Measurements from ENCODE around the gene EID2B.
A peak's percentile ranks its signal among the peaks of the same experiment; 100 is the strongest.

Gene EID2B

GRCh38 chr19:39515551-39516191 lies 17.0 kb downstream of the EID2B start:
- POLR2A ChIA-PET, result interaction anchor here (0.6 to 1.1 kb wide), 4 partner anchors 18 to 934 kb away, joined by 3 read pairs; partner anchors contain the start of gene RPS16
- H3K4me3 ChIP-seq (ENCODE audit: low read depth, low read length), result peak overlapping the region; percentile 25
- H3K27ac ChIP-seq (ENCODE audit: extremely low read depth, low read depth, low read length), result peak overlapping the region; percentile 16; the same call in 1 of the 2 replicates
- peaks cover 0 to 4% of the 10 kb centered on the region in 2 experiments; a peak in 1 of 3 replicates for H3K36me3 ChIP-seq (ENCODE audit: control insufficient read depth in 2 of 2, insufficient read depth in 1 of 2, low read length in 2 of 2)
- H3K9me3 ChIP-seq (ENCODE audit: control insufficient read depth, insufficient read depth, low read depth, low read length), result no peaks in the 10 kb centered on the region
- TF ChIP-seq ZFHX2 (tag by site-specific recombination; conservative IDR thresholded peaks at IDR 0.05) (0 out of 2 replicates have a peak, but pooled peaks have one; percentile 19), ZNF600 (tag by site-specific recombination; IDR thresholded peaks at IDR 0.05) (peak; percentile 24; the same call in 1 of the 2 replicates), ZNF548 (tag by site-specific recombination; IDR thresholded peaks at IDR 0.05) (no peak), BCL11B (tag by site-specific recombination; IDR thresholded peaks at IDR 0.05; ENCODE audit: low read depth) (no peak), ZBTB49 (tag by site-specific recombination; IDR thresholded peaks at IDR 0.05; ENCODE audit: low read depth) (no peak), IKZF3 (tag by site-specific recombination; IDR thresholded peaks at IDR 0.05) (no peak; the same call in 1 of the 2 replicates), ZNF174 (tag by site-specific recombination; IDR thresholded peaks at IDR 0.05) (no peak), ZNF335 (tag by site-specific recombination; conservative IDR thresholded peaks at IDR 0.05) (peak; percentile 21; the same call in 1 of the 2 replicates), ZNF146 (tag by site-specific recombination; IDR thresholded peaks at IDR 0.05) (no peak), ZNF341 (tag by site-specific recombination; IDR thresholded peaks at IDR 0.05; ENCODE audit: low read depth) (peak; percentile 76), ZFP69B (tag by site-specific recombination; IDR thresholded peaks at IDR 0.05) (no peak), ZNF404 (tag by site-specific recombination; IDR thresholded peaks at IDR 0.05) (no peak), ZNF211 (tag by site-specific recombination; IDR thresholded peaks at IDR 0.05; ENCODE audit: low read depth) (no peak), ZNF510 (tag by site-specific recombination; IDR thresholded peaks at IDR 0.05; ENCODE audit: insufficient replicate concordance) (no peak), ZNF155 (tag by site-specific recombination; IDR thresholded peaks at IDR 0.05) (no peak), ZNF747 (tag by site-specific recombination; IDR thresholded peaks at IDR 0.05) (no peak), ZNF133 (tag by site-specific recombination; IDR thresholded peaks at IDR 0.05) (no peak), REPIN1 (tag by site-specific recombination; IDR thresholded peaks at IDR 0.05; ENCODE audit: low read depth) (0 out of 2 replicates have a peak, but pooled peaks have one; percentile 2)
- TF ChIP-seq, protein P1, sequence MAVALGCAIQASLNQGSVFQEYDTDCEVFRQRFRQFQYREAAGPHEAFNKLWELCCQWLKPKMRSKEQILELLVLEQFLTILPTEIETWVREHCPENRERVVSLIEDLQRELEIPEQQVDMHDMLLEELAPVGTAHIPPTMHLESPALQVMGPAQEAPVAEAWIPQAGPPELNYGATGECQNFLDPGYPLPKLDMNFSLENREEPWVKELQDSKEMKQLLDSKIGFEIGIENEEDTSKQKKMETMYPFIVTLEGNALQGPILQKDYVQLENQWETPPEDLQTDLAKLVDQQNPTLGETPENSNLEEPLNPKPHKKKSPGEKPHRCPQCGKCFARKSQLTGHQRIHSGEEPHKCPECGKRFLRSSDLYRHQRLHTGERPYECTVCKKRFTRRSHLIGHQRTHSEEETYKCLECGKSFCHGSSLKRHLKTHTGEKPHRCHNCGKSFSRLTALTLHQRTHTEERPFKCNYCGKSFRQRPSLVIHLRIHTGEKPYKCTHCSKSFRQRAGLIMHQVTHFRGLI (tag by site-specific recombination; IDR thresholded peaks at IDR 0.05), result no peak
- TF ChIP-seq, protein P2, sequence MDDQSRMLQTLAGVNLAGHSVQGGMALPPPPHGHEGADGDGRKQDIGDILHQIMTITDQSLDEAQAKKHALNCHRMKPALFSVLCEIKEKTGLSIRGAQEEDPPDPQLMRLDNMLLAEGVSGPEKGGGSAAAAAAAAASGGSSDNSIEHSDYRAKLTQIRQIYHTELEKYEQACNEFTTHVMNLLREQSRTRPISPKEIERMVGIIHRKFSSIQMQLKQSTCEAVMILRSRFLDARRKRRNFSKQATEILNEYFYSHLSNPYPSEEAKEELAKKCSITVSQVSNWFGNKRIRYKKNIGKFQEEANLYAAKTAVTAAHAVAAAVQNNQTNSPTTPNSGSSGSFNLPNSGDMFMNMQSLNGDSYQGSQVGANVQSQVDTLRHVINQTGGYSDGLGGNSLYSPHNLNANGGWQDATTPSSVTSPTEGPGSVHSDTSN (CRISPR knock-in tag; IDR thresholded peaks at IDR 0.05), result no peak
- H3K4me1 ChIP-seq (ENCODE audit: control insufficient read depth, insufficient read depth, low read length), result peaks cover 18% of the 10 kb centered on the region
- CTCF ChIA-PET, result interaction anchor here (0.6 to 3.7 kb wide), 10 partner anchors 10 to 1220 kb away, joined by 3 to 21 read pairs (median 3); partner anchors contain the start of gene EID2B
